OCI-LY1 (cell line): ENCODE results near the gene ZC3H15.
"Not testable (repeated sequence)": the region's sequence is repeated elsewhere in the genome, so short reads cannot be mapped to it uniquely, and the experiment has no call there.

Source experiments
- EZH2 ChIP-seq: fragments of 200-600 bp; sonication (generic), shearing (Covaris generic); IDR thresholded peaks from 2 replicates; pipeline ENCODE4 v1.8.0; 2017; ENCODE audit warnings: borderline replicate concordance, mixed run types, mild to moderate bottlenecking, antibody characterized with exemption, low read length, moderate library complexity, mixed read lengths
- TF ChIP-seq, protein P1 (sequence below): fragments of 200-600 bp; sonication (generic), shearing (Covaris generic); IDR thresholded peaks from 2 replicates; pipeline ENCODE4 v1.5.1; 2017; ENCODE audit warnings: mild to moderate bottlenecking, antibody characterized with exemption, low read length, moderate library complexity, mixed read lengths

GRCh38 chr2:186474239-186474638 lies 11.8 kb upstream of the ZC3H15 start:
- TF ChIP-seq, protein P1, sequence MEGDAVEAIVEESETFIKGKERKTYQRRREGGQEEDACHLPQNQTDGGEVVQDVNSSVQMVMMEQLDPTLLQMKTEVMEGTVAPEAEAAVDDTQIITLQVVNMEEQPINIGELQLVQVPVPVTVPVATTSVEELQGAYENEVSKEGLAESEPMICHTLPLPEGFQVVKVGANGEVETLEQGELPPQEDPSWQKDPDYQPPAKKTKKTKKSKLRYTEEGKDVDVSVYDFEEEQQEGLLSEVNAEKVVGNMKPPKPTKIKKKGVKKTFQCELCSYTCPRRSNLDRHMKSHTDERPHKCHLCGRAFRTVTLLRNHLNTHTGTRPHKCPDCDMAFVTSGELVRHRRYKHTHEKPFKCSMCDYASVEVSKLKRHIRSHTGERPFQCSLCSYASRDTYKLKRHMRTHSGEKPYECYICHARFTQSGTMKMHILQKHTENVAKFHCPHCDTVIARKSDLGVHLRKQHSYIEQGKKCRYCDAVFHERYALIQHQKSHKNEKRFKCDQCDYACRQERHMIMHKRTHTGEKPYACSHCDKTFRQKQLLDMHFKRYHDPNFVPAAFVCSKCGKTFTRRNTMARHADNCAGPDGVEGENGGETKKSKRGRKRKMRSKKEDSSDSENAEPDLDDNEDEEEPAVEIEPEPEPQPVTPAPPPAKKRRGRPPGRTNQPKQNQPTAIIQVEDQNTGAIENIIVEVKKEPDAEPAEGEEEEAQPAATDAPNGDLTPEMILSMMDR = not testable (repeated sequence)
- TF ChIP-seq EZH2 = not testable (repeated sequence)
